Mesenchymal stem cell (in vitro differentiated cells and primary cell): ENCODE measurements around the gene STX12.

Experiments used
- DNase-seq: peaks from one replicate; pipeline ENCODE4 v3.0.0-alpha.2; 2013
- H2AFZ ChIP-seq: one replicate; pipeline ENCODE4 v1.6.1; 2013; ENCODE audit warnings: low read depth, mild to moderate bottlenecking, control low read depth, inconsistent platforms, low read length, moderate library complexity
- H2AK5ac ChIP-seq: 2 replicates; pipeline ENCODE4 v1.6.1; 2013; ENCODE audit warnings: low read length, moderate library complexity, mild to moderate bottlenecking, inconsistent platforms; ENCODE audit not compliant: severe bottlenecking
- H2BK120ac ChIP-seq: one replicate; pipeline ENCODE4 v1.6.1; 2013; ENCODE audit warnings: low read depth, mild to moderate bottlenecking, inconsistent platforms, low read length, moderate library complexity
- H2BK12ac ChIP-seq, 2 experiments: one replicate each; pipeline ENCODE4 v1.6.1; 2013; ENCODE audit warnings: inconsistent platforms in 2 of 2, low read length in 2 of 2, mild to moderate bottlenecking in 2 of 2, moderate library complexity in 2 of 2, control low read depth in 1 of 2
- H2BK15ac ChIP-seq: one replicate; pipeline ENCODE4 v1.6.1; 2013; ENCODE audit warnings: mild to moderate bottlenecking, low read depth, inconsistent platforms; ENCODE audit not compliant: poor library complexity, severe bottlenecking
- H2BK5ac ChIP-seq: 2 replicates; pipeline ENCODE4 v1.6.1; 2013; ENCODE audit warnings: low read depth, mild to moderate bottlenecking, low read length, control low read depth, inconsistent platforms; ENCODE audit not compliant: poor library complexity, severe bottlenecking
- H3K14ac ChIP-seq, 2 experiments: one replicate each; pipeline ENCODE4 v1.6.1; 2013; ENCODE audit warnings: inconsistent platforms in 2 of 2, low read length in 2 of 2, control low read depth in 1 of 2, mild to moderate bottlenecking in 1 of 2, moderate library complexity in 1 of 2
- H3K18ac ChIP-seq, 2 experiments: one replicate each; pipeline ENCODE4 v1.6.1; 2013; ENCODE audit warnings: inconsistent platforms in 2 of 2, low read length in 2 of 2, control low read depth in 1 of 2, low read depth in 1 of 2, mild to moderate bottlenecking in 1 of 2
- H3K23ac ChIP-seq, 2 experiments: one replicate each; pipeline ENCODE4 v1.6.1; 2013; ENCODE audit warnings: inconsistent platforms in 2 of 2, low read length in 2 of 2, mild to moderate bottlenecking in 2 of 2, moderate library complexity in 2 of 2, control low read depth in 1 of 2
- H3K27ac ChIP-seq: 2 replicates; pipeline ENCODE4 v1.5.1; 2013; ENCODE audit warnings: mild to moderate bottlenecking, moderate library complexity, low read length, control low read depth, inconsistent platforms; ENCODE audit not compliant: poor library complexity, severe bottlenecking
- H3K27me3 ChIP-seq, 2 experiments: 2 replicates each; pipeline versions ENCODE4 v1.6.1 to v1.7.0; 2013; ENCODE audit warnings: low read length in 2 of 2, mild to moderate bottlenecking in 2 of 2, moderate library complexity in 2 of 2, control low read depth in 1 of 2, inconsistent platforms in 1 of 2; ENCODE audit not compliant: control insufficient read depth in 1 of 2, insufficient read depth in 1 of 2
- H3K36me3 ChIP-seq, 2 experiments: 2 replicates each; pipeline versions ENCODE4 v1.6.1 to v1.7.0; 2013; ENCODE audit warnings: low read length in 2 of 2, control low read depth in 1 of 2, inconsistent platforms in 1 of 2, low read depth in 1 of 2, mild to moderate bottlenecking in 1 of 2; ENCODE audit not compliant: insufficient read depth in 2 of 2, control insufficient read depth in 1 of 2
- H3K4ac ChIP-seq, 2 experiments: one replicate each; pipeline ENCODE4 v1.6.1; 2013; ENCODE audit warnings: inconsistent platforms in 2 of 2, low read length in 2 of 2, mild to moderate bottlenecking in 2 of 2, moderate library complexity in 2 of 2, control low read depth in 1 of 2, low read depth in 1 of 2
- H3K4me1 ChIP-seq: 2 replicates; pipeline ENCODE4 v1.6.1; 2013; ENCODE audit warnings: low read depth, low read length, control low read depth; ENCODE audit not compliant: control insufficient read depth, insufficient read depth
- H3K4me2 ChIP-seq: 2 replicates; pipeline ENCODE4 v1.6.1; 2013; ENCODE audit warnings: low read length, mild to moderate bottlenecking, inconsistent platforms; ENCODE audit not compliant: poor library complexity, severe bottlenecking
- H3K4me3 ChIP-seq, 2 experiments: 2 replicates each; pipeline versions ENCODE4 v1.5.1 to v1.7.0; 2013; ENCODE audit warnings: low read length in 2 of 2, mild to moderate bottlenecking in 2 of 2, control low read depth in 1 of 2, low read depth in 1 of 2; ENCODE audit not compliant: insufficient read depth in 1 of 2
- H3K79me1 ChIP-seq: replicated peaks from 2 replicates; pipeline ENCODE4 v1.6.1; 2013; ENCODE audit warnings: mild to moderate bottlenecking, control low read depth, low read length, inconsistent platforms; ENCODE audit not compliant: poor library complexity, severe bottlenecking
- H3K9ac ChIP-seq: 2 replicates; pipeline ENCODE4 v1.7.0; 2013; ENCODE audit warnings: mild to moderate bottlenecking, low read length, moderate library complexity
- H3K9me3 ChIP-seq: 2 replicates; pipeline ENCODE4 v1.7.0; 2013; ENCODE audit warnings: mild to moderate bottlenecking, low read length; ENCODE audit not compliant: control insufficient read depth
- H4K8ac ChIP-seq: one replicate; pipeline ENCODE4 v1.6.1; 2013; ENCODE audit warnings: inconsistent platforms, mild to moderate bottlenecking, low read length, moderate library complexity
- H4K91ac ChIP-seq: one replicate; pipeline ENCODE4 v1.6.1; 2013; ENCODE audit warnings: mild to moderate bottlenecking, low read length, inconsistent platforms
- WGBS: methylation state at CpG from one replicate; pipeline ENCODE4 v1.1.7; 2013; ENCODE audit warnings: mixed read lengths; 5-methylcytosine and 5-hydroxymethylcytosine counted together

STX12 gene

DNA sequence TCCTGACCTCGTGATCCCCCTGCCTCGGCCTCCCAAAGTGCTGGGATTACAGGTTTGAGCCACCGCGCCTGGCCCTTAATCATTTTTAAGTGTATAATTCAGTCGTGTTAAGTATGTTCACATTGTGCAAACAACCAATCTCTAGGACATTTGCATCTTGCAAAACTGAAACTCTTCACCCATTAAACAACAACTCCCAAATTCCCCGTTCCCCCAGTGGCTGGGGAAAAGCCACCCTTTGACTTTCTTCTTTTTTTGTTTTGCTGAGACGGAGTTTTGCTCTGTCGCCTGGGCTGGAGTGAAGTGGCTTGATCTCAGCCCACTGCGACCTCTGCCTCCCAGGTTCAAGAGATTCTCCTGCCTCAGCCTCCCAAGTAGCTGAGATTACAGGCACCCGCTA is 92.8 kb downstream of the STX12 start:
- Histone ChIP-seq H3K14ac (no peak overlapping the region), H4K8ac (no peak overlapping the region), H3K9me3 (no peaks in the 10 kb centered on the region), H3K27ac (no peak overlapping the region), H4K91ac (no peak overlapping the region), H3K18ac (no peak overlapping the region), H3K9ac (no peak overlapping the region), H2AK5ac (no peak overlapping the region), H3K27me3 (no peaks in the 10 kb centered on the region), H3K36me3 (no peaks in the 10 kb centered on the region), H3K79me1 (no peaks in the 10 kb centered on the region), H2BK120ac (no peak overlapping the region), H2BK5ac (no peak overlapping the region), H3K4ac (no peak overlapping the region), H2BK15ac (no peak overlapping the region), H2AFZ (no peak overlapping the region), H3K4me1 (peaks cover 25% of the 10 kb centered on the region), H3K4me2 (no peak overlapping the region), H3K23ac (no peak overlapping the region), H3K4me3 (no peak overlapping the region), H2BK12ac (no peak overlapping the region)
- WGBS: 97% methylated on average over 8 of the region's 10 CpGs
- DNase-seq: no peak

DNA sequence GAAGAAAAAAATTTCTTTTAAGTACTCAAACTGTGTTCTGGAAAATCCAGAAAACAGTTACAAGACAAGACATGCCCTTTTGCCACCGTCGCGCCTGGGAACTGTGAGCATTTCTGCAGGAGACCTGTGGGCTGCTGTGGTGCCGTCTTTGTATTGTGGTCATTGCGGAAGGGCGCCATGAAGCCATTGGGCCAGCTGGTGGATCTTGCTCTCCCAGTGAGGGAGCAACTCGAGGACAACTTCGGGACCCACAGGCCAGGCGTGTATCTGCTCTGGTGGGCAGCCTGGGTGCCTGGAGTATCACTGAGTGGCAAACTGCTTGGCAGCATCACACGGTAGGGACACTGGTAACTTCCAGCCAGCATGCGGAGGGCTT is 95.5 kb downstream of the STX12 start:
- Histone ChIP-seq H3K18ac (no peak overlapping the region), H4K91ac (no peak overlapping the region), H3K9ac (no peak overlapping the region), H2AFZ (no peak overlapping the region), H2BK12ac (no peak overlapping the region), H3K36me3 (no peaks in the 10 kb centered on the region), H3K14ac (no peak overlapping the region), H3K79me1 (no peaks in the 10 kb centered on the region), H4K8ac (no peak overlapping the region), H2BK120ac (no peak overlapping the region), H3K4ac (no peak overlapping the region), H3K27me3 (no peaks in the 10 kb centered on the region), H2BK15ac (no peak overlapping the region), H2BK5ac (no peak overlapping the region), H3K4me1 (peaks cover 23% of the 10 kb centered on the region), H3K4me3 (no peak overlapping the region), H3K4me2 (no peak overlapping the region), H3K9me3 (no peaks in the 10 kb centered on the region), H3K27ac (no peak overlapping the region), H3K23ac (no peak overlapping the region), H2AK5ac (no peak overlapping the region)
- WGBS: 92% methylated on average over 11 of the region's 11 CpGs
- no peak for DNase-seq

DNA sequence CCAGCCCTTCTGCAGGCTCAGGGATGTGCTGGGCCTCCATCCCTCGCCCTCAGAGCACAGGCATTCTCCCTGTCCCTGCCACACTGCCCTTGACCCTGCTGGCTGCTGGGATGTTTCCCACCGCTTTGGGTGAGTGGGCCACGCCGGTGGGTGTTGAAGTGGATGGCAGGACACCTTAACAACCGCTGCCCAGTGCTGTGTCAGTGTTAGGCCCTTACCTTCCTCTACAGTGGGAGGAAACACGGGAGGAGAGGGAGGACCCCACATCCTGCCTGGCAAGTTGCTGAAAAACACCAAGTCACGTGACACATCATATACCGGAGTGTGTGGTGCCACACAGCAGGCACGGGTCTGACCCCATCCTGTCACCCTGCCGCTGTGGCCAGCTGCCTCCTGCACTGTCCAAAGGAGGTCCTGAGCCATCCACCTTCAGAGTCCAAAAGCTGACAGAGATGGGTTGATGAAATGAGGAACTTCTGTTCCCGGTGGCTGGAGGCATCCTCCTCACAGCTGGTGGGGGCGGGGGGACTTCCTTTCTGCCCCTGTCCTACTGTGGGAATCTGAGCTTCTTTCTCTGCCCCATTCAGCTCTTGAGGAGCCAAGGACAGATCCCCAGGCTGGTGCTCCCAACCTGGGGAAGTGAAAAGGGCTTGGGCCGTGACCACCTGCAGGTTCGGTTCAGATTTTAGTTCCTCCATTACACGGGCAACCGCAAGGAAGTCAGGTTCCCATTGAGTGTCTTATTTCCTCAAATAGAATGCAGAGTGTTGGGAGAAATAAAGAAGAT is 96.1 kb downstream of the STX12 start:
- H3K14ac ChIP-seq: peak overlapping the region in 1 of 2 experiments; percentile 49
- peaks cover 24% of the 10 kb centered on the region for H3K4me1 ChIP-seq
- peak overlapping the region; percentile 21 for H4K91ac ChIP-seq
- peak overlapping the region in 1 of 2 experiments; percentile 37 for H2BK12ac ChIP-seq
- H3K18ac ChIP-seq: no peak overlapping the region
- H2BK120ac ChIP-seq: no peak overlapping the region
- 84% methylated on average over 16 of the region's 16 CpGs for whole genome bisulfite sequencing
- H3K23ac ChIP-seq: no peak overlapping the region
- no peak overlapping the region for H2BK5ac ChIP-seq
- no peak overlapping the region for H4K8ac ChIP-seq
- H3K27ac ChIP-seq: no peak overlapping the region
- no peak overlapping the region for H2AK5ac ChIP-seq
- H3K79me1 ChIP-seq: no peaks in the 10 kb centered on the region
- H3K36me3 ChIP-seq: no peaks in the 10 kb centered on the region
- no peak for DNase-seq
- no peak overlapping the region for H3K4me3 ChIP-seq
- H3K9me3 ChIP-seq: no peaks in the 10 kb centered on the region
- no peak overlapping the region for H2AFZ ChIP-seq
- H3K4me2 ChIP-seq: no peak overlapping the region
- H3K4ac ChIP-seq: no peak overlapping the region
- H3K27me3 ChIP-seq: no peaks in the 10 kb centered on the region
- H2BK15ac ChIP-seq: no peak overlapping the region
- H3K9ac ChIP-seq: no peak overlapping the region

DNA sequence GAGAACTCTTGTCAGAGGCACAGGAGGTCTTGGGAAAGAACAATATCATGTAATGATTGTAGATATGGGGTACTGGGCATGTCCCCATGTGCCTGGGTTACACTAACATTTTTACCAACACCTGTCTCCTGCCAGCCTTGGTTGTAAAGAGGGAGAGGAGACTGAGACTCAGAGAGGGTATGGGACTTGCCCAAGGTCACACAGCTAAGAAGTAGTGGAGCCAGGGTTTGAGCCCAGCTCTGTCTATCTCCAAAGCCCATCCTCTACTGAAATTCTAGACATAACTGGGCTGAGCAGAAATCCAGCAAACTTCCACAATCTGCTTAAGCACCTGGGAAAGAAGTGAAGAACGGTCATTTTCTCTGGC is 96.7 kb downstream of the STX12 start:
- Histone ChIP-seq H3K9me3 (no peaks in the 10 kb centered on the region), H3K79me1 (no peaks in the 10 kb centered on the region), H3K27ac (no peak overlapping the region), H2AK5ac (no peak overlapping the region), H2BK5ac (no peak overlapping the region), H3K4me1 (peaks cover 22% of the 10 kb centered on the region), H3K23ac (no peak overlapping the region), H3K4me2 (no peak overlapping the region), H3K14ac (no peak overlapping the region), H3K36me3 (no peaks in the 10 kb centered on the region), H2AFZ (no peak overlapping the region), H2BK12ac (no peak overlapping the region), H3K4me3 (no peak overlapping the region), H3K4ac (no peak overlapping the region), H4K91ac (no peak overlapping the region), H3K9ac (no peak overlapping the region), H2BK15ac (no peak overlapping the region), H3K27me3 (no peaks in the 10 kb centered on the region), H3K18ac (no peak overlapping the region), H4K8ac (no peak overlapping the region), H2BK120ac (no peak overlapping the region)
- 100% methylated on average over 1 of the region's 1 CpG for WGBS
- DNase-seq: no peak
